NCI-H146 treated with DMSO at 0.1 percent for 48 hours (cell line): ENCODE measurements around the gene REEP3.

Experiments
- DNase-seq: peaks from one replicate; lab custom pipeline; 2025; ENCODE audit not compliant: unreplicated experiment; lab: John Stamatoyannopoulos, UW

REEP3 gene

GRCh38 chr10:63505562-63505961 lies 15.6 kb upstream of the REEP3 start:
- DNase-seq: no peak

DNA sequence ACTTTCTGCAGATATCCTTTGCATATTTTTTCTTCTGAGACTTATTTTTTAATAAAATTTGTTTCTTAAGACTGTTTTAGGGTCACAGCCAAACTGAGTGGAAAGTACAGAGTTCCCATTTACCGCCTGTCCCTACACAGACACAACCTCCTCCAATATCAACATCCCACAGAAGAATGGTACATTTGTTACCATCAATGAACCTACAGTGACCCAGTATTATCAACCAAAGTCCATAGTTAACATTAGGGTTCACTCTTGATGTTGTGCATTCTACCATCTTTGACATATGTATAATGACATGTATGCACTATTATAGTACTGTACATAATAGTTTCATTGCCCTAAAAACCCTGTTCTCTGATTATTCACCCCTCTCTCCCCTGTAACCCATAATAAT lies 14.6 kb upstream of the REEP3 start:
- DNase-seq: no peak

DNA sequence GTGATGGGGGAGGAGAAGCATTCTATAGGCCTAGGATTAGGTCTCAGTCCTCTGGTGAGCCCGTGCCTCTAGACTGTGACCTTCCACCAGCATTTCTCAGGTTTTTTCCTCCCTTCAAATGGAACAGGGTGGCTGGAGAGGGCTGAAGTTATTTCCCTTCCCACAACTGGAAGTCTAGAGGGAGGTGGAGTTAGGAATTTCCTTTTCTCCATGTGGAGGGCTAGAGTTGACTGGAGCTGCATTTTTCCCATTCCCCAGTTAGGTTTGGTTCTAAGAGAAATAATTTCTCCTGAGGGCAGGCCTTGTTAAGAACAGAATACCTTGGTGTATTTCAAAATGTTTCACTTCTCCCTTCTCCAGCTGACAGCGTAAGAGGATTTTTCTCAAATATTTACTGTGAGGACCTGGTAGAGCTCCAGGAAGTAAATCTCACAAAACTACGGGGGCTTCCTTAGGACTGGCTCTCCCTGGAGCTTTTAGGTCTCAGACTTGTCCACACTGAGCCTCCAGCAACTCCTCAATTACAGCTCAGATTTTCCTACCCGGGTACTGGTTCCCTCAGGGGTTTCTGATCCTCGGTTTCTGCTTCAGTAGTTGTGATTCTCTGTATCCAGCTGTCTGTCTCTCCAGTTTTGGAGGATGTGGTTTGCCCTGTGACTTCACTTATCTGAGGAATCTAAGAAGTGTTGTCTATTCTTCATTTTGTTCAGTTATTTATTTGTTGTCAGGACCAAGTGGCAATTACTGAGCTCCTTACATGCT lies 6.0 kb upstream of the REEP3 start:
- DNase-seq: no peak

DNA sequence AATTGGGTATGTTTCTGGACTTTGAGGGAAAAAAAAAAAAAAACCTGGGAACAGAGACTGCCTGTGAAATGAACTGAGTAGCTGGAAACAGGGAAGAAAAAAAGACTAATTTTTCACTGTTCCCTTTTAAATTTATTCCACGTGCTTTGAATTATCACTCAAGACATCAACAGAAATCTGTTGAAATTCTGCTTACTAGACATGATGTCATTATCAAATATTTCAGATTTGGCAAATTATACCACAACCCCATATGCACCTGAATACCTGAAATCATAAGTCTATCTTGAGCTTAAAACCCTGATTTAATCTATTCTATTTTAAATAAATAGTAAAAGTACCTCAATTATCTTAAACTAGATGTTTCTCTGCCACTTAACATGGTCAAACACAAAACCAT lies 5.0 kb upstream of the REEP3 start:
- DNase-seq: no peak

- no peak for DNase-seq
These were observed 2.4 kb upstream of the REEP3 start for GRCh38 chr10:63518690-63519288.

GRCh38 chr10:63521416-63522276 lies 445 bp downstream of the REEP3 start:
- peak; percentile 64 for DNase-seq

GRCh38 chr10:63522277-63522687 lies 1.1 kb downstream of the REEP3 start:
- DNase-seq: peak; percentile 64

DNA sequence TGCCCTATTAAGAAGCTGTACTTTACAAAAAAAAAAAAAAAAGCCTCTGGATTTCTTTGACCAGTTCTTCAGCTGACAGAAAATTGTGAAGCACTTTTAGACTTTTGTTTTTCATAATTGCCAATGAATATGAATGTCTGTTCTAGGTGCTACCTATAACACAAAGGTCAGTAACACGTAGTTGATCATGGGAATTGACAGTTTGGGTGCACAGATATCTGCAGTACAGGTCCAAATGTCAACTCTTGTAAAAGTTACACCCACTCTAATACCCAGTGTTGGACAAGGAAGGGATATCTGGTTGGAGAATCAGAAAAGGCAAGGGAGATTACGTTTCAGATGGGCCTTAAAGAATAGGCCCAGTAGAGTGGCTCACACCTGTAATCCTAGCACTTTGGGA lies 1.8 kb downstream of the REEP3 start:
- DNase-seq: no peak

DNA sequence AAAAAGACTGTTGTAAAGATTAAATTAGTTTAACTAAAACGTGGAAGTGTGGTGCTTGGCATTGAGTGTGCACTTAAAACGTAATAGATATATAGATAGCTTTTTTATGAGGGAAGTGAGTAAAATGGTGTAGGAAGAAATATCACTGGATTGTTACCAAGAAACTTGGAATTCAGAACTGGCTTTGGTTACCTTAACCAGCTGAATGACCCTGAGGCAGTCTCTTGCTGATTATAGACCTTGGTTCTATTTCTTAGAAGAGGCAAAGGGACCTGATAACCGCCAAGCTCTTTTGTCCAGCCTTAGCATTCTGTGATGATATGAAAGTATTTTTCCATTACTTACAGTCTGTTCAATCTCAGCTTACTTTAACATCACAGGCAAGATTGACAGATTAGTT lies 3.8 kb downstream of the REEP3 start:
- DNase-seq: no peak

DNA sequence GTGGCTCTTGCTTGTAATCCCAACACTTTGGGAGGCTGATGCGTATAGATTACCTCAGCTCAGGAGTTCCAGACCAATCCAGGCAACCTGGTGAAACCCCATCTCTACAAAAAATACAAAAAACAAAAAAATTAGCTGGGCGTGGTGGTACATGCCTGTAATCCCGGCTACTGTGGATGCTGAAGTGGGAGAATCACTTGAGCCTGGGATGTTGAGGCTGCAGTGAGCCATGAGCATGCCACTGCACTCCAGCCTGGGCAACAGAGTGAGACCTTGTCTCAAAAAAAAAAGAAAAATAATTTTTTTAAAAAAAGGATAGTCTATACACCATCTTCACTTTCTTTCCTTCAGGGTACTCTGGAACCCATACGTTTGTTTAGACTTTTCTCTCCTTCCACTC lies 6.2 kb downstream of the REEP3 start:
- no peak for DNase-seq

DNA sequence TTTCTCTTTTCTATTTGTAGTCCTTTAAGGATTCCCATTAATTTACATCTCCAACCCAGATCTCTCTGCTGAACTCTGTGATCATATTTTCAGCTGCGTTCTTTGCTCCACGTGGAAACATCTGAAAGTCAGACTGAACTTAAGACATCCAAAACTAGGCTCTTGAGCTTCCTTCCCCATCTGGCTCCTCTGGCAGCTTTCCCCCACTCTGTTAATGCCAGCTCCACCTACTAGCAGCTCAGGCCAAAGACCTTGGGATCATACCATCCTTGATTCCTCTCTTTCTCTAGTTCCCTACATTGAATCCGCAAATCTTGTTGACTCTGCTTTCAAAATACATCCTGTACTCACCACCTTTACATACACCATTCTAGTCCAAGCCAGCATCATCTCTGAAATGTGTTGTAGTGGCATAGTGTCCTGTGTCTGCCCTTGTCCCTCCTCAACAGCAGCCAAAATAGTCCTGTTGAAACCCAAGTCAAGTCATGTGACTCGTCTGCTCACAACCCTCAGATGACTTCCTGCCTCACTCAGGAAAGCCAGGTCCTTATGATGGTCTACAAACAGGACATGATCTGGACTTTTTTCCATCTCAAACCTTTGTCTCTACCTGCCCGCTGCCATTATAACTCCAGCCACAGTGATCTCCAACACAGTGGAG lies 7.0 kb downstream of the REEP3 start:
- no peak for DNase-seq

GRCh38 chr10:63530409-63530808 lies 9.2 kb downstream of the REEP3 start:
- DNase-seq: no peak

DNA sequence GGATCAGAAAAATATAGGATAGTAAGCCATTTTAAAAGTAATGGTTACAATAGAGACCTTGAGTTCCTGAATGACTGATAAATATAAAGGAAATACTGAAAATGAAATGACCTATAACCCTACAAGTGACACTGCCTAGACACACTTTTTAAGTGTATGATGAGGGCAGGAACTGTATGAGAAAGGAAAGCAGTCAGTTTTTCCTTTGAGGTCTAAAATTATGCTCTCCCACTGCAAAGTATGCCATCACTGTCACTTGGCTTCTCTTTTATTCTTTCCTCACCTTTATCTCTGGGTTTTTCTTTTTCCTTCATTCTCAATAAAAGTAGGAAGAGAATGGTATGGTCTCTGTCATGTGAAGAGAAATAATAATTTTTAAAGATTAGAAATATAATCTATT lies 13.5 kb downstream of the REEP3 start:
- no peak for DNase-seq

GRCh38 chr10:63536698-63537097 lies 15.5 kb downstream of the REEP3 start:
- no peak for DNase-seq

GRCh38 chr10:63537536-63537935 lies 16.3 kb downstream of the REEP3 start:
- no peak for DNase-seq

DNA sequence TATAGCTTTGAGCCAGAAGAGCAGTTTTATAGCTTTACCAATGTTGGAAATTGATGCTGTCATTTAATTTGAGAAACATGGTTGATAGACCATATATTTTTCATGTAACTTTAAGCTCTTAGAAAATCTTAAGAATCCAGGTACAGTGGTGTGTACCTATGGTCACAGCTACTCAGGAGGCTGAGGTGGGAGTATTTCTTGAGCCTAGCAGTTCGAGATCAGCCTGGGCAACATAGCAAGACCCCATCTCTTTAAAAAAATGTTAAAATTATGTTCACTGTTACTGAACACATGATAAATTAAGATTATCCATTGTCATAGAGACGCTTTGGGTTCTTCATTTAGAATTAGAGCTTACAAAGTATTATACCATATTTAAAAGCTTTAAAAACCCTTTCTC lies 18.2 kb downstream of the REEP3 start:
- no peak for DNase-seq

- DNase-seq: no peak
These were observed 18.8 kb downstream of the REEP3 start for GRCh38 chr10:63539994-63540393.

- no peak for DNase-seq
These were observed 21.8 kb downstream of the REEP3 start for GRCh38 chr10:63542835-63543575.

GRCh38 chr10:63543576-63543962 lies 22.4 kb downstream of the REEP3 start:
- no peak for DNase-seq

GRCh38 chr10:63544418-63544817 lies 23.2 kb downstream of the REEP3 start:
- DNase-seq: no peak
